GM12878 (cell line): ENCODE data around the gene ATP5F1A. TPM values are rescaled to one million over a fixed set of nuclear protein-coding genes. Genes with fewer than 3 reads are reported as not detected.

Source experiments
- CHD2 ChIP-seq: IDR thresholded peaks from 2 replicates; pipeline ENCODE4 v1.6.1; 2011; ENCODE audit warnings: low read depth, low read length, improper control_type of control experiment, borderline replicate concordance
- DPF2 ChIP-seq: fragments of 450-650 bp; IDR thresholded peaks from 2 replicates; pipeline ENCODE4 v1.6.1; 2017; ENCODE audit warnings: mild to moderate bottlenecking
- HDAC6 ChIP-seq: fragments of 200-600 bp; sonication (generic); IDR thresholded peaks from one replicate; pipeline ENCODE4 v1.8.0; 2017; ENCODE audit warnings: antibody characterized with exemption; ENCODE audit not compliant: unreplicated experiment
- RB1 ChIP-seq: fragments of 450-650 bp; formaldehyde crosslinking; IDR thresholded peaks from 2 replicates; pipeline ENCODE4 v1.6.1; 2017; ENCODE audit warnings: mild to moderate bottlenecking, borderline replicate concordance
- SIX5 ChIP-seq: IDR thresholded peaks from 2 replicates; pipeline ENCODE4 v1.6.1; 2011; ENCODE audit warnings: mild to moderate bottlenecking, low read depth, low read length, moderate library complexity; ENCODE audit not compliant: severe bottlenecking
- SRF ChIP-seq, 2 experiments: IDR thresholded peaks; 2 replicates each; pipeline ENCODE4 v1.6.1; 2011; ENCODE audit warnings: low read depth in 2 of 2, low read length in 2 of 2, mild to moderate bottlenecking in 1 of 2, moderate library complexity in 1 of 2
- ZNF207 ChIP-seq: fragments of 450-650 bp; IDR thresholded peaks from 2 replicates; pipeline ENCODE4 v1.6.1; 2014; ENCODE audit warnings: antibody characterized with exemption, mild to moderate bottlenecking, borderline replicate concordance
- polyA plus RNA-seq, 11 experiments: library from polyadenylated mRNA; depleted of rRNA in 4 of 11; unstranded in 6 of 11; stranded (reverse) in 5 of 11; fragments of >200 nt; fragmentation: Nextera tagmentation in 4 of 11; fragmentation: Illumina TruSeq in 1 of 11; extraction: Ambion mirVana in 4 of 11; extraction: Trizol in 1 of 11; gene quantifications; 1 replicate in 1 of 11; 2 replicates in 10 of 11; pipeline versions ENCODE4 v1.2.1 to v1.2.3, GENCODE V29; 2011 to 2016; ENCODE audit warnings: inconsistent platforms in 2 of 11, missing spikeins in 2 of 11, low read depth in 1 of 11
- total RNA-seq, 4 experiments: library from RNA; depleted of rRNA in 3 of 4; stranded (reverse); fragments of >200 nt in 3 of 4; fragmentation: Illumina TruSeq in 1 of 4; extraction: Trizol in 1 of 4; gene quantifications; 2 replicates each; pipeline versions ENCODE4 v1.2.1 to v1.2.3, GENCODE V29; 2013 to 2021
- TF ChIP-seq, protein P1 (sequence below): fragments of 450-650 bp; IDR thresholded peaks from 2 replicates; pipeline ENCODE4 v1.6.1; 2016; ENCODE audit warnings: mild to moderate bottlenecking
- TF ChIP-seq, protein P2 (sequence below): fragments of 450-650 bp; IDR thresholded peaks from 2 replicates; pipeline ENCODE4 v1.6.1; 2016; ENCODE audit warnings: mild to moderate bottlenecking, moderate library complexity, borderline replicate concordance
- TF ChIP-seq, protein P3 (sequence below): fragments of 450-650 bp; IDR thresholded peaks from 2 replicates; pipeline ENCODE4 v1.6.1; 2017; ENCODE audit warnings: mild to moderate bottlenecking
- TF ChIP-seq, protein P4 (sequence below): fragments of 450-650 bp; IDR thresholded peaks from 2 replicates; pipeline ENCODE4 v1.6.1; 2017; ENCODE audit warnings: mild to moderate bottlenecking, low read depth, inconsistent platforms; ENCODE audit not compliant: poor library complexity, severe bottlenecking

ATP5F1A gene
- total and polyA plus RNA-seq, 10 of the 15 experiments (the other 5 are each of a cell fraction or from before 2014, with no cell fraction given) = 592 to 1,161 (median 723) TPM

DNA sequence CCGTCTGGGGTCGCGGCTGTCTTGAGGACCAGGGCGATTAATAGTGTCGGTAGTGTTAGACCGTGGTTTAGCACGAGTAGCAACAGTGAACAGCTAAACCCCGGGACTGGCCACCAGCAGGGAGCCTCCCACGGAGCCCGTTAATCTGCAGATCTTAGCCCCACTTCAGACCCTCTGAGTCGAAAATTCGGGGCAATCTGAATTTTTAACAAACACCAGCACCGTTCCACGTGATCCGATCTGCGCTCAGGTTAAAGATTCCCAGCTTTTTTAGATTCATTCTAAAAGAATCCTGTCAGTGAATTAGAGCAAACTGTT is 479 bp upstream of the ATP5F1A start (continued):
- TF ChIP-seq, protein P1, sequence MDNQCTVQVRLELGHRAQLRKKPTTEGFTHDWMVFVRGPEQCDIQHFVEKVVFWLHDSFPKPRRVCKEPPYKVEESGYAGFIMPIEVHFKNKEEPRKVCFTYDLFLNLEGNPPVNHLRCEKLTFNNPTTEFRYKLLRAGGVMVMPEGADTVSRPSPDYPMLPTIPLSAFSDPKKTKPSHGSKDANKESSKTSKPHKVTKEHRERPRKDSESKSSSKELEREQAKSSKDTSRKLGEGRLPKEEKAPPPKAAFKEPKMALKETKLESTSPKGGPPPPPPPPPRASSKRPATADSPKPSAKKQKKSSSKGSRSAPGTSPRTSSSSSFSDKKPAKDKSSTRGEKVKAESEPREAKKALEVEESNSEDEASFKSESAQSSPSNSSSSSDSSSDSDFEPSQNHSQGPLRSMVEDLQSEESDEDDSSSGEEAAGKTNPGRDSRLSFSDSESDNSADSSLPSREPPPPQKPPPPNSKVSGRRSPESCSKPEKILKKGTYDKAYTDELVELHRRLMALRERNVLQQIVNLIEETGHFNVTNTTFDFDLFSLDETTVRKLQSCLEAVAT = peak; percentile 86
- TF ChIP-seq, protein P2, sequence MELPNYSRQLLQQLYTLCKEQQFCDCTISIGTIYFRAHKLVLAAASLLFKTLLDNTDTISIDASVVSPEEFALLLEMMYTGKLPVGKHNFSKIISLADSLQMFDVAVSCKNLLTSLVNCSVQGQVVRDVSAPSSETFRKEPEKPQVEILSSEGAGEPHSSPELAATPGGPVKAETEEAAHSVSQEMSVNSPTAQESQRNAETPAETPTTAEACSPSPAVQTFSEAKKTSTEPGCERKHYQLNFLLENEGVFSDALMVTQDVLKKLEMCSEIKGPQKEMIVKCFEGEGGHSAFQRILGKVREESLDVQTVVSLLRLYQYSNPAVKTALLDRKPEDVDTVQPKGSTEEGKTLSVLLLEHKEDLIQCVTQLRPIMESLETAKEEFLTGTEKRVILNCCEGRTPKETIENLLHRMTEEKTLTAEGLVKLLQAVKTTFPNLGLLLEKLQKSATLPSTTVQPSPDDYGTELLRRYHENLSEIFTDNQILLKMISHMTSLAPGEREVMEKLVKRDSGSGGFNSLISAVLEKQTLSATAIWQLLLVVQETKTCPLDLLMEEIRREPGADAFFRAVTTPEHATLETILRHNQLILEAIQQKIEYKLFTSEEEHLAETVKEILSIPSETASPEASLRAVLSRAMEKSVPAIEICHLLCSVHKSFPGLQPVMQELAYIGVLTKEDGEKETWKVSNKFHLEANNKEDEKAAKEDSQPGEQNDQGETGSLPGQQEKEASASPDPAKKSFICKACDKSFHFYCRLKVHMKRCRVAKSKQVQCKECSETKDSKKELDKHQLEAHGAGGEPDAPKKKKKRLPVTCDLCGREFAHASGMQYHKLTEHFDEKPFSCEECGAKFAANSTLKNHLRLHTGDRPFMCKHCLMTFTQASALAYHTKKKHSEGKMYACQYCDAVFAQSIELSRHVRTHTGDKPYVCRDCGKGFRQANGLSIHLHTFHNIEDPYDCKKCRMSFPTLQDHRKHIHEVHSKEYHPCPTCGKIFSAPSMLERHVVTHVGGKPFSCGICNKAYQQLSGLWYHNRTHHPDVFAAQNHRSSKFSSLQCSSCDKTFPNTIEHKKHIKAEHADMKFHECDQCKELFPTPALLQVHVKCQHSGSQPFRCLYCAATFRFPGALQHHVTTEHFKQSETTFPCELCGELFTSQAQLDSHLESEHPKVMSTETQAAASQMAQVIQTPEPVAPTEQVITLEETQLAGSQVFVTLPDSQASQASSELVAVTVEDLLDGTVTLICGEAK = 0 out of 2 replicates have a peak, but pooled peaks have one; percentile 35
- TF ChIP-seq, protein P3, sequence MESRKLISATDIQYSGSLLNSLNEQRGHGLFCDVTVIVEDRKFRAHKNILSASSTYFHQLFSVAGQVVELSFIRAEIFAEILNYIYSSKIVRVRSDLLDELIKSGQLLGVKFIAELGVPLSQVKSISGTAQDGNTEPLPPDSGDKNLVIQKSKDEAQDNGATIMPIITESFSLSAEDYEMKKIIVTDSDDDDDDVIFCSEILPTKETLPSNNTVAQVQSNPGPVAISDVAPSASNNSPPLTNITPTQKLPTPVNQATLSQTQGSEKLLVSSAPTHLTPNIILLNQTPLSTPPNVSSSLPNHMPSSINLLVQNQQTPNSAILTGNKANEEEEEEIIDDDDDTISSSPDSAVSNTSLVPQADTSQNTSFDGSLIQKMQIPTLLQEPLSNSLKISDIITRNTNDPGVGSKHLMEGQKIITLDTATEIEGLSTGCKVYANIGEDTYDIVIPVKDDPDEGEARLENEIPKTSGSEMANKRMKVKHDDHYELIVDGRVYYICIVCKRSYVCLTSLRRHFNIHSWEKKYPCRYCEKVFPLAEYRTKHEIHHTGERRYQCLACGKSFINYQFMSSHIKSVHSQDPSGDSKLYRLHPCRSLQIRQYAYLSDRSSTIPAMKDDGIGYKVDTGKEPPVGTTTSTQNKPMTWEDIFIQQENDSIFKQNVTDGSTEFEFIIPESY = no peak
- TF ChIP-seq DPF2 (no peak), SRF (IDR thresholded peaks at IDR 0.05; ENCODE audit: low read depth in 2 of 2, low read length in 2 of 2) (no peak), ZNF207 (no peak), SIX5 (no peak), RB1 (0 out of 2 replicates have a peak, but pooled peaks have one; percentile 10), CHD2 (no peak), HDAC6 (no peak)
- TF ChIP-seq, protein P4, sequence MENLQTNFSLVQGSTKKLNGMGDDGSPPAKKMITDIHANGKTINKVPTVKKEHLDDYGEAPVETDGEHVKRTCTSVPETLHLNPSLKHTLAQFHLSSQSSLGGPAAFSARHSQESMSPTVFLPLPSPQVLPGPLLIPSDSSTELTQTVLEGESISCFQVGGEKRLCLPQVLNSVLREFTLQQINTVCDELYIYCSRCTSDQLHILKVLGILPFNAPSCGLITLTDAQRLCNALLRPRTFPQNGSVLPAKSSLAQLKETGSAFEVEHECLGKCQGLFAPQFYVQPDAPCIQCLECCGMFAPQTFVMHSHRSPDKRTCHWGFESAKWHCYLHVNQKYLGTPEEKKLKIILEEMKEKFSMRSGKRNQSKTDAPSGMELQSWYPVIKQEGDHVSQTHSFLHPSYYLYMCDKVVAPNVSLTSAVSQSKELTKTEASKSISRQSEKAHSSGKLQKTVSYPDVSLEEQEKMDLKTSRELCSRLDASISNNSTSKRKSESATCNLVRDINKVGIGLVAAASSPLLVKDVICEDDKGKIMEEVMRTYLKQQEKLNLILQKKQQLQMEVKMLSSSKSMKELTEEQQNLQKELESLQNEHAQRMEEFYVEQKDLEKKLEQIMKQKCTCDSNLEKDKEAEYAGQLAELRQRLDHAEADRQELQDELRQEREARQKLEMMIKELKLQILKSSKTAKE = peak; percentile 27
